ENCODE data around the gene TUSC2. TPM values are rescaled to one million over a fixed set of nuclear protein-coding genes. Genes with fewer than 3 reads are reported as not detected.
A peak's percentile ranks its signal among the peaks of the same experiment; 100 is the strongest.

TUSC2 gene
- total and polyA plus RNA-seq, 2 donors (not counting 1 experiment from before 2014, with no cell fraction given): 28.2 to 29.3 TPM

GRCh38 chr3:50299638-50299928 is 28.4 kb downstream of the TUSC2 start:
- 3% methylated on average over 12 of the region's 12 CpGs for WGBS (ENCODE audit: insufficient coverage)
- H3K4me1 Mint-ChIP-seq: peaks cover 35% of the 10 kb centered on the region
- Histone ChIP-seq H3K4me2 (replicated peaks; ENCODE audit: low read depth, low read length, poor library complexity, severe bottlenecking) (peak overlapping the region; percentile 82), H4K20me1 (ENCODE audit: control insufficient read depth, insufficient read depth, low read length, poor library complexity, severe bottlenecking) (no peaks in the 10 kb centered on the region), H3K36me3 (replicated peaks in 1 of 2; ENCODE audit: control extremely low read depth in 1 of 2, control insufficient read depth in 1 of 2, extremely low read depth in 1 of 2, insufficient read depth in 2 of 2, low read length in 1 of 2) (peaks cover 0 to 4% of the 10 kb centered on the region in 2 experiments), H2AFZ (ENCODE audit: insufficient read depth, low read depth, low read length, poor library complexity, severe bottlenecking) (peak overlapping the region; percentile 79), H3K27me3 (replicated peaks in 1 of 4; ENCODE audit: control extremely low read depth in 1 of 4, control insufficient read depth in 3 of 4, insufficient read depth in 4 of 4, low read length in 3 of 4) (no peaks in the 10 kb centered on the region), H3K4me3 (ENCODE audit: control extremely low read depth in 1 of 5, extremely low read depth in 1 of 5, insufficient read depth in 1 of 5, low read depth in 2 of 5, low read length in 4 of 5) (peak overlapping the region; percentile 51 to 88 (median 63)), H3K27ac (ENCODE audit: low read length in 2 of 2) (peak overlapping the region; percentile 73 to 84), H3K9ac (ENCODE audit: low read length) (peak overlapping the region; percentile 66), H3K4me1 (ENCODE audit: control insufficient read depth in 2 of 2, insufficient read depth in 2 of 2, low read length in 2 of 2) (peaks cover 18 to 25% of the 10 kb centered on the region in 2 donors), H3K9me3 (ENCODE audit: control extremely low read depth in 1 of 3, control insufficient read depth in 2 of 3, insufficient read depth in 1 of 3, low read length in 2 of 3) (no peaks in the 10 kb centered on the region), H3K79me2 (ENCODE audit: control insufficient read depth, insufficient read depth, low read length) (peaks cover 13% of the 10 kb centered on the region)
- no peak for TF ChIP-seq CTCF (IDR thresholded peaks at IDR 0.05)
- TF ChIP-seq EZH2 (IDR thresholded peaks at IDR 0.05; ENCODE audit: borderline replicate concordance, insufficient read depth, low read depth, low read length, poor library complexity, severe bottlenecking): no peak
- peak overlapping the region; percentile 100 for H3K27ac Mint-ChIP-seq
- no peaks in the 10 kb centered on the region for H3K27me3 Mint-ChIP-seq
- DNase-seq: no peak
- H3K4me3 Mint-ChIP-seq: peak overlapping the region; percentile 100
- ChIA-PET CTCF (interaction anchor here (0.5 to 3.2 kb wide), 14 partner anchors 10 to 243 kb away, joined by 3 to 28 read pairs (median 5); partner anchors contain the start of genes CYB561D2, GNAI2, HYAL2 and NPRL2), POLR2A (interaction anchor here (0.5 to 2.5 kb wide), 14 partner anchors 9 to 1292 kb away, joined by 3 to 27 read pairs (median 4); partner anchors contain the start of genes CYB561D2, GNAI2, HYAL2 and NPRL2)
- H3K9me3 Mint-ChIP-seq (ENCODE audit: insufficient read depth): no peaks in the 10 kb centered on the region
- intact Hi-C loops (cut with micrococcal nuclease): loop anchor here (1.0 to 10.0 kb wide), 7 partner anchors 22 to 1085 kb away; partner anchors contain the start of genes GNAI2, MANF, RBM6 and TMEM115
- no peak for ATAC-seq (ENCODE audit: low read depth)
